Measurements from ENCODE around the gene LETM1. TPM values are rescaled to one million over a fixed set of nuclear protein-coding genes. Genes with fewer than 3 reads are reported as not detected.

Gene LETM1
- total and polyA plus RNA-seq, 2 donors (not counting 3 experiments of a cell fraction or from before 2014, with no cell fraction given) = 25.6 to 62.5 TPM

DNA sequence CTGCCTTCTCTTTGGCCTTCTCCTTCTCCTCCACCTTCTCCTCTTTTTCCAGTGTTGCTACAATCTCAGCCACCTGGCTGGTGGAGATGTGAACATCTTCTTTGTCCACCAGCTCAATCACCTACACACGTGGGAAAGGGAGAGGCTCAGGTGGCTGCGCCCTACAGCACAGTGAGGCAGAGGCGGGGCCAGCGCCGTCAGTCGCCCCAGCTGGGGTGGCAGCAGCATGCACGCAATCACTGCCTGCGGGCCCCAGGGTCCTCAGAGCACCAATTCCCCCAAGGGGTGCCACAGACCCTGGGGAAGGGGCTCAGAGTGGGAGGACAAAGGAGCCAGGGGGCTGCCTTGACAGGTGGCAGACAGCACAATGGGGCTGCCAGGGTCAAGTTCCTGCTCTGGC is 41.5 kb downstream of the LETM1 start:
- H3K4me1 ChIP-seq (ENCODE audit: control insufficient read depth, extremely low read depth, insufficient read depth, low read length) = no peaks in the 10 kb centered on the region
- BruUV-seq (replicated peaks) = no TSS peak
- POLR2A ChIA-PET = no interaction called here
- dilution Hi-C loops (cut with MboI; ENCODE audit: extremely low pct_ligation_motif_present, low sequenced_read_pairs) = no loop called here
- H3K9me3 ChIP-seq (replicated peaks; ENCODE audit: control insufficient read depth, insufficient read depth, low read length) = no peaks in the 10 kb centered on the region
- H3K27ac ChIP-seq (ENCODE audit: insufficient read depth, low read depth, low read length) = no peak overlapping the region
- no peaks in the 10 kb centered on the region for H3K27me3 ChIP-seq (ENCODE audit: control insufficient read depth in 2 of 2, insufficient read depth in 2 of 2, low read length in 2 of 2)
- no peak overlapping the region for H3K4me3 ChIP-seq (replicated peaks in 1 of 3; ENCODE audit: insufficient read depth in 1 of 3, low read depth in 1 of 3, low read length in 3 of 3)
- H3K9me1 ChIP-seq (replicated peaks; ENCODE audit: control insufficient read depth, extremely low read depth, insufficient read depth, low read length) = no peaks in the 10 kb centered on the region
- intact Hi-C loops (cut with micrococcal nuclease) = loop anchor here (5.0 kb wide), 1 partner anchor 98 kb away; no protein-coding TSS in a partner anchor
- peaks cover 3 to 30% of the 10 kb centered on the region in 2 experiments for H3K36me3 ChIP-seq (ENCODE audit: control insufficient read depth in 2 of 2, extremely low read depth in 1 of 2, insufficient read depth in 2 of 2, low read length in 2 of 2)
- no peak overlapping the region for H3K9ac ChIP-seq (replicated peaks; ENCODE audit: extremely low read depth, insufficient read depth, low read length)
- FAIRE-seq (no peak), DNase-seq (ENCODE audit: low read depth, low spot score) (no peak)
- H3K4me2 ChIP-seq (ENCODE audit: insufficient read depth, low read length) = no peak overlapping the region
- H4K20me1 ChIP-seq (replicated peaks; ENCODE audit: control insufficient read depth, extremely low read depth, insufficient read depth, low read length) = no peaks in the 10 kb centered on the region
- CTCF ChIA-PET = interaction anchor here (9.5 kb wide), 1 partner anchor 68 kb away, joined by 198 read pairs; no protein-coding TSS in a partner anchor
- H3K79me2 ChIP-seq (ENCODE audit: control insufficient read depth, insufficient read depth, low read length) = no peaks in the 10 kb centered on the region
- TF ChIP-seq MYC (IDR thresholded peaks at IDR 0.05; ENCODE audit: low read depth, low read length) (no peak), EZH2 (IDR thresholded peaks at IDR 0.05; ENCODE audit: borderline replicate concordance, low read depth, low read length, severe bottlenecking) (no peak), GATA2 (IDR thresholded peaks at IDR 0.05; ENCODE audit: insufficient read depth, insufficient read length, low read depth, low read length) (no peak), POLR2A (IDR thresholded peaks at IDR 0.05; ENCODE audit: low read depth, low read length) (no peak), FOS (IDR thresholded peaks at IDR 0.05; ENCODE audit: borderline replicate concordance, insufficient read depth, low read length) (no peak), POLR2AphosphoS5 (IDR thresholded peaks at IDR 0.05; ENCODE audit: insufficient read depth, low read depth, low read length) (no peak), JUN (IDR thresholded peaks at IDR 0.05; ENCODE audit: borderline replicate concordance, insufficient read depth, insufficient read length, low read depth) (no peak)
- TF ChIP-seq, protein P1, sequence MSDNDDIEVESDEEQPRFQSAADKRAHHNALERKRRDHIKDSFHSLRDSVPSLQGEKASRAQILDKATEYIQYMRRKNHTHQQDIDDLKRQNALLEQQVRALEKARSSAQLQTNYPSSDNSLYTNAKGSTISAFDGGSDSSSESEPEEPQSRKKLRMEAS (IDR thresholded peaks at IDR 0.05; ENCODE audit: insufficient read depth, insufficient read length) = no peak
- TF ChIP-seq, protein P2, sequence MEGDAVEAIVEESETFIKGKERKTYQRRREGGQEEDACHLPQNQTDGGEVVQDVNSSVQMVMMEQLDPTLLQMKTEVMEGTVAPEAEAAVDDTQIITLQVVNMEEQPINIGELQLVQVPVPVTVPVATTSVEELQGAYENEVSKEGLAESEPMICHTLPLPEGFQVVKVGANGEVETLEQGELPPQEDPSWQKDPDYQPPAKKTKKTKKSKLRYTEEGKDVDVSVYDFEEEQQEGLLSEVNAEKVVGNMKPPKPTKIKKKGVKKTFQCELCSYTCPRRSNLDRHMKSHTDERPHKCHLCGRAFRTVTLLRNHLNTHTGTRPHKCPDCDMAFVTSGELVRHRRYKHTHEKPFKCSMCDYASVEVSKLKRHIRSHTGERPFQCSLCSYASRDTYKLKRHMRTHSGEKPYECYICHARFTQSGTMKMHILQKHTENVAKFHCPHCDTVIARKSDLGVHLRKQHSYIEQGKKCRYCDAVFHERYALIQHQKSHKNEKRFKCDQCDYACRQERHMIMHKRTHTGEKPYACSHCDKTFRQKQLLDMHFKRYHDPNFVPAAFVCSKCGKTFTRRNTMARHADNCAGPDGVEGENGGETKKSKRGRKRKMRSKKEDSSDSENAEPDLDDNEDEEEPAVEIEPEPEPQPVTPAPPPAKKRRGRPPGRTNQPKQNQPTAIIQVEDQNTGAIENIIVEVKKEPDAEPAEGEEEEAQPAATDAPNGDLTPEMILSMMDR (IDR thresholded peaks at IDR 0.05; ENCODE audit: extremely low read depth in 1 of 2, insufficient read depth in 1 of 2, low read depth in 1 of 2, low read length in 2 of 2) = no peak
- no peak overlapping the region for H2AFZ ChIP-seq (ENCODE audit: low read depth, low read length)

All from endothelial cell of umbilical vein (primary cell).